Calu3 (cell line): ENCODE measurements around the gene LRBA. TPM values are rescaled to one million over a fixed set of nuclear protein-coding genes. Genes with fewer than 3 reads are reported as not detected.

Experiments
- BruUV-seq: library from RNA; stranded (reverse); fragments of 400-500 nt; replicated peaks from 2 replicates; lab custom pipeline; 2021; lab: Mats Ljungman, UMichigan
- CTCF ChIA-PET: fragments of 300-600 bp; sonication (Branson Sonifier 250); formaldehyde crosslinking; loops from one replicate; lab custom pipeline; 2022; ENCODE audit warnings: antibody characterized with exemption; lab: Charles Lee
- DNase-seq: peaks from one replicate; pipeline ENCODE4 v3.0.0; 2022
- H3K27ac Mint-ChIP-seq: one replicate; pipeline ENCODE4 v1.8.0; 2022; ENCODE audit warnings: mixed read lengths; ENCODE audit not compliant: unreplicated experiment
- H3K27me3 Mint-ChIP-seq: one replicate; pipeline ENCODE4 v1.8.0; 2022; ENCODE audit warnings: mixed read lengths; ENCODE audit not compliant: unreplicated experiment
- H3K36me3 Mint-ChIP-seq: one replicate; pipeline ENCODE4 v1.8.0; 2022; ENCODE audit warnings: mild to moderate bottlenecking, moderate library complexity, mixed read lengths; ENCODE audit not compliant: insufficient read depth, unreplicated experiment
- H3K4me1 Mint-ChIP-seq: one replicate; pipeline ENCODE4 v1.8.0; 2022; ENCODE audit warnings: mild to moderate bottlenecking, low read depth, mixed read lengths; ENCODE audit not compliant: unreplicated experiment
- H3K4me3 Mint-ChIP-seq: one replicate; pipeline ENCODE4 v1.8.0; 2022; ENCODE audit warnings: mild to moderate bottlenecking, low read depth, moderate library complexity, mixed read lengths; ENCODE audit not compliant: unreplicated experiment
- H3K9me3 Mint-ChIP-seq: one replicate; pipeline ENCODE4 v1.8.0; 2022; ENCODE audit warnings: low read depth, mixed read lengths; ENCODE audit not compliant: unreplicated experiment
- intact Hi-C: fragments of 100-400 bp; cut with micrococcal nuclease; formaldehyde crosslinking; loops from one replicate; pipeline ENCODE4 v1.10.0; 2022; ENCODE audit not compliant: unreplicated experiment
- total RNA-seq: library from RNA; stranded (reverse); gene quantifications from 2 replicates; pipeline ENCODE4 v1.2.3, GENCODE V29; 2022
- TF ChIP-seq, protein P1 (sequence below): fragments of 200-600 bp; IDR thresholded peaks from one replicate; pipeline ENCODE4 v1.8.0; 2022; ENCODE audit warnings: antibody characterized with exemption; ENCODE audit not compliant: unreplicated experiment

The LRBA gene
- total RNA-seq, 1 experiment from 2014 or later, result 49.0 TPM

DNA sequence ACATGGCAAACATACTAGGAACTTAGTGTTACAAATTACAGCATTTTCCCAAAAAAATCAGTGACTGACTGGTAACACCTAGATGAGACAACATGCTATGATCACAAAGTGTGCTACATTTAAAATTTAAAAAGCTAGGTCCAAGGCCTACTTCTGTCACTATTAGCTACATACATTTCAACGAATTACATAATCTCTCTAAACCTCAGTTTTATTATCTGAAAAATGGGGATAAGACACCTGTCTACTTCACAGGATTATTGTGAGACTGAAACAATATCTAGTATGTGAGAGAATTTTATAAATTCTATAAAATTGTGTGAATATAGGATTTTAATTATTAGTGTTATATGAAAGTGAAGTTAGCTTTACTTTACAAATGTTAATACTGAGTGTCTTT, 708.4 kb downstream of the LRBA start:
- peaks cover 5% of the 10 kb centered on the region for H3K36me3 Mint-ChIP-seq
- CTCF ChIA-PET, result interaction anchor here (1.0 kb wide), 1 partner anchor 8 kb away, joined by 3 read pairs; no protein-coding TSS in a partner anchor
- intact Hi-C loops, result no loop called here
- no TSS peak for BruUV-seq
- no peaks in the 10 kb centered on the region for H3K9me3 Mint-ChIP-seq
- no peak for DNase-seq
- H3K4me3 Mint-ChIP-seq, result no peak overlapping the region
- H3K27ac Mint-ChIP-seq, result no peak overlapping the region
- TF ChIP-seq, protein P1, sequence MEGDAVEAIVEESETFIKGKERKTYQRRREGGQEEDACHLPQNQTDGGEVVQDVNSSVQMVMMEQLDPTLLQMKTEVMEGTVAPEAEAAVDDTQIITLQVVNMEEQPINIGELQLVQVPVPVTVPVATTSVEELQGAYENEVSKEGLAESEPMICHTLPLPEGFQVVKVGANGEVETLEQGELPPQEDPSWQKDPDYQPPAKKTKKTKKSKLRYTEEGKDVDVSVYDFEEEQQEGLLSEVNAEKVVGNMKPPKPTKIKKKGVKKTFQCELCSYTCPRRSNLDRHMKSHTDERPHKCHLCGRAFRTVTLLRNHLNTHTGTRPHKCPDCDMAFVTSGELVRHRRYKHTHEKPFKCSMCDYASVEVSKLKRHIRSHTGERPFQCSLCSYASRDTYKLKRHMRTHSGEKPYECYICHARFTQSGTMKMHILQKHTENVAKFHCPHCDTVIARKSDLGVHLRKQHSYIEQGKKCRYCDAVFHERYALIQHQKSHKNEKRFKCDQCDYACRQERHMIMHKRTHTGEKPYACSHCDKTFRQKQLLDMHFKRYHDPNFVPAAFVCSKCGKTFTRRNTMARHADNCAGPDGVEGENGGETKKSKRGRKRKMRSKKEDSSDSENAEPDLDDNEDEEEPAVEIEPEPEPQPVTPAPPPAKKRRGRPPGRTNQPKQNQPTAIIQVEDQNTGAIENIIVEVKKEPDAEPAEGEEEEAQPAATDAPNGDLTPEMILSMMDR, result no peak
- no peaks in the 10 kb centered on the region for H3K4me1 Mint-ChIP-seq
- H3K27me3 Mint-ChIP-seq, result no peaks in the 10 kb centered on the region

DNA sequence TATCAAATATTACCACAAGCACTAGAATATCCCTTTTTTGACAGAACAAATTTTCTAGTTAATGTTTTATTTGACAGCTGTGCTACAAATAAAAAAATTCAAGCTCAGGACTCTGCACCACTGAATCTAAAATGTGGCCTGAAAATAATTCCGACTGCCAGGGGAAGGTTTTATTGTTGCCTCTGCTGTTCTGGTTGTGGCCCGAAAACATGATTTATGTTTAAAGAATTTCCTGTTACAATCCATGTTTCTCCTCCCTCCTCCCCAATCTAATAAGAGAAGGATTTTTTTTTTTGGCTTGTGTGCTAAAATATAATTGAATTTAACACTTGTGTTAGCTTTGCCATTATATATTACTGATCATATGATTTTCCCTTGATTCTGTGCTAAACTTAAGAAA, 709.1 kb downstream of the LRBA start:
- CTCF ChIA-PET, result interaction anchor here (0.6 to 1.0 kb wide), 2 partner anchors 9 to 612 kb away, joined by 3 read pairs; no protein-coding TSS in a partner anchor
- intact Hi-C loops, result no loop called here
- Mint-ChIP-seq H3K4me3 (no peak overlapping the region), H3K36me3 (peaks cover 5% of the 10 kb centered on the region), H3K27ac (no peak overlapping the region), H3K27me3 (no peaks in the 10 kb centered on the region), H3K9me3 (no peaks in the 10 kb centered on the region), H3K4me1 (no peaks in the 10 kb centered on the region)
- BruUV-seq, result no TSS peak
- no peak for DNase-seq
- TF ChIP-seq, protein P1, result no peak

DNA sequence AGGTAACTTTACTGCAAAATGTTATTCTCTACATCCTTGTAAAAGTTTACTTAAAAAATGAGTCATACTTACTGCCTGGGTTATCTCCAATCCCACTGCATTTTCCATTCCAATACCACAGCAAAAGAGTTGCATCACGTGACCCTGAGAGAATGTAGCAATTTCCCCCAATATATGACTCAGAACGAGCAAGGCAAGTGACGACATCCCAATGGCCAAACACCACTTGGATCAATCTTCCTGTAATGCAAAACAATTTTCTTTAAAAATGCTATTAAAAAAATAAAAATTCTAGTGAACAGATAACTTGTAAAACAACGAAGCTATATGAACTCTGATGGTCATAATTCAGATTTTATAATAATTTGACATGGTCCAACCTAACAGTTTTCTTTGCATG, 712.5 kb downstream of the LRBA start:
- Mint-ChIP-seq H3K27ac (peak overlapping the region; percentile 85), H3K4me3 (no peak overlapping the region), H3K27me3 (no peaks in the 10 kb centered on the region), H3K4me1 (no peaks in the 10 kb centered on the region), H3K36me3 (peaks cover 5% of the 10 kb centered on the region), H3K9me3 (no peaks in the 10 kb centered on the region)
- intact Hi-C loops, result no loop called here
- CTCF ChIA-PET, result no interaction called here
- BruUV-seq, result no TSS peak
- peak; percentile 58 for DNase-seq
- TF ChIP-seq, protein P1, result no peak

DNA sequence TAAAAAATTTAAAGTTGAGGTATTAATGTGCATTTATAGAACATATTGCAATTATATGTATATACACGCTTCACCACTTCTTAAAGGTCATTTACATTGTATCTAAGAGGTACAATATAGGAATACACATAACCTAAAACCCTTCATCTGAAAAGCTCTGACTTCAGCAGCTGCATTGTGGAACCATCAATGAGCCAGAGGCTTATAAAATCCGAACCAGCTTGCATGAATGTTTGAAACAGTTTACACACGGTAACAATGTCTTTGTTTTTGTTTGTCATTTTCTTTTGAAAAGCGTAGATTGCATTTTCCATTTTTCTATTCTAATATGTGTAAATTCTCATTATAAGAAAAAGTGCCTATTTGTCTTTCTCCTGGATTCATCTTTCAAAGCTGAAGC, 715.3 kb downstream of the LRBA start:
- H3K27ac Mint-ChIP-seq, result no peak overlapping the region
- CTCF ChIA-PET, result no interaction called here

More for the DNA sequence above, 715.3 kb downstream of the LRBA start:
- intact Hi-C loops, result loop anchor here (2.0 to 10.0 kb wide), 3 partner anchors 275 to 567 kb away; no protein-coding TSS in a partner anchor
- no peak overlapping the region for H3K4me3 Mint-ChIP-seq
- no peak for DNase-seq
- H3K36me3 Mint-ChIP-seq, result peaks cover 5% of the 10 kb centered on the region
- TF ChIP-seq, protein P1, result no peak
- H3K27me3 Mint-ChIP-seq, result no peaks in the 10 kb centered on the region
- BruUV-seq, result no TSS peak
- H3K9me3 Mint-ChIP-seq, result no peaks in the 10 kb centered on the region
- no peaks in the 10 kb centered on the region for H3K4me1 Mint-ChIP-seq
